AML-193 (cell line): ENCODE data around the gene KDM8.
A peak's percentile ranks its signal among the peaks of the same experiment; 100 is the strongest.

Experiments used
- DNase-seq, 2 experiments: peaks; one replicate each; lab custom pipeline; 2025; lab: John Stamatoyannopoulos, UW

Gene KDM8

GRCh38 chr16:27230562-27231001 lies 27.3 kb downstream of the KDM8 start:
- DNase-seq, result no peak

GRCh38 chr16:27231692-27232060 lies 28.4 kb downstream of the KDM8 start:
- no peak for DNase-seq

GRCh38 chr16:27232061-27232900 lies 29.0 kb downstream of the KDM8 start:
- DNase-seq, result no peak

- no peak for DNase-seq
Observed at GRCh38 chr16:27232901-27233625, 29.7 kb downstream of the KDM8 start.

GRCh38 chr16:27233731-27234130 lies 30.4 kb downstream of the KDM8 start:
- no peak for DNase-seq

- DNase-seq, result no peak
Observed at GRCh38 chr16:27234171-27234570, 30.8 kb downstream of the KDM8 start.

- DNase-seq, result no peak
Observed at GRCh38 chr16:27234603-27235002, 31.3 kb downstream of the KDM8 start.

GRCh38 chr16:27235055-27235937 lies 32.0 kb downstream of the KDM8 start:
- peak; percentile 70 to 73 for DNase-seq

- DNase-seq, result no peak
Observed at GRCh38 chr16:27235938-27236245, 32.6 kb downstream of the KDM8 start.

GRCh38 chr16:27236635-27237218 lies 33.4 kb downstream of the KDM8 start:
- DNase-seq, result no peak

- DNase-seq, result peak; percentile 70 to 77
Observed at GRCh38 chr16:27237219-27238015, 34.1 kb downstream of the KDM8 start.

- peak; percentile 18 to 41 for DNase-seq
Observed at GRCh38 chr16:27238016-27238587, 34.8 kb downstream of the KDM8 start.

GRCh38 chr16:27238591-27238990 lies 35.3 kb downstream of the KDM8 start:
- DNase-seq, result no peak

GRCh38 chr16:27239026-27239425 lies 35.7 kb downstream of the KDM8 start:
- DNase-seq, result no peak

GRCh38 chr16:27239906-27240655 lies 36.8 kb downstream of the KDM8 start:
- no peak for DNase-seq

- no peak for DNase-seq
Observed at GRCh38 chr16:27240948-27241531, 37.7 kb downstream of the KDM8 start.

- DNase-seq, result no peak
Observed at GRCh38 chr16:27241658-27242057, 38.3 kb downstream of the KDM8 start.

GRCh38 chr16:27242398-27242797 lies 39.1 kb downstream of the KDM8 start:
- no peak for DNase-seq

GRCh38 chr16:27242868-27243590 lies 39.7 kb downstream of the KDM8 start:
- DNase-seq, result no peak
